HG02678 (cell line): ENCODE data around the gene IPCEF1.

Experiments
- ATAC-seq: cut with Tn5 transposase; IDR thresholded peaks from one replicate; pipeline ENCODE4 v1.9.1; 2021; ENCODE audit warnings: mild to moderate bottlenecking, moderate library complexity; ENCODE audit not compliant: unreplicated experiment

Gene IPCEF1

GRCh38 chr6:154122195-154122925 lies 234.2 kb downstream of the IPCEF1 start:
- no peak for ATAC-seq

- no peak for ATAC-seq
Measured at GRCh38 chr6:154117485-154117884, 239.1 kb downstream of the IPCEF1 start.

GRCh38 chr6:154113392-154113791 lies 243.2 kb downstream of the IPCEF1 start:
- no peak for ATAC-seq

- ATAC-seq = no peak
Measured at GRCh38 chr6:154112181-154112809, 244.3 kb downstream of the IPCEF1 start.

GRCh38 chr6:154111025-154111424 lies 245.6 kb downstream of the IPCEF1 start:
- ATAC-seq = no peak

- no peak for ATAC-seq
Measured at GRCh38 chr6:154106251-154106650, 250.4 kb downstream of the IPCEF1 start.
